ENCODE measurements around the gene CFAP90. TPM values are rescaled to one million over a fixed set of nuclear protein-coding genes. Genes with fewer than 3 reads are reported as not detected.

CFAP90 gene
- total RNA-seq, 4 donors from 2014 or later, result 0.33 to 1.9 (median 0.34) TPM; not detected in 1

GRCh38 chr5:7852988-7853387 is 2.1 kb upstream of the CFAP90 start:
- no peak for TF ChIP-seq CTCF (IDR thresholded peaks at IDR 0.05; ENCODE audit: low read depth)

- no peak for TF ChIP-seq CTCF (IDR thresholded peaks at IDR 0.05; ENCODE audit: low read depth)
Observed at GRCh38 chr5:7852542-7852941, 1.6 kb upstream of the CFAP90 start.

GRCh38 chr5:7851617-7852289 is 820 bp upstream of the CFAP90 start:
- TF ChIP-seq CTCF (IDR thresholded peaks at IDR 0.05; ENCODE audit: low read depth), result no peak

- TF ChIP-seq CTCF (IDR thresholded peaks at IDR 0.05; ENCODE audit: low read depth), result no peak
Observed at GRCh38 chr5:7851240-7851592, 283 bp upstream of the CFAP90 start.

GRCh38 chr5:7849681-7850394 is 1.1 kb downstream of the CFAP90 start:
- TF ChIP-seq CTCF (IDR thresholded peaks at IDR 0.05; ENCODE audit: low read depth), result no peak

GRCh38 chr5:7848296-7848695 is 2.6 kb downstream of the CFAP90 start:
- no peak for TF ChIP-seq CTCF (IDR thresholded peaks at IDR 0.05; ENCODE audit: low read depth)

- TF ChIP-seq CTCF (IDR thresholded peaks at IDR 0.05; ENCODE audit: low read depth), result no peak
Observed at GRCh38 chr5:7846327-7846726, 4.6 kb downstream of the CFAP90 start.
